ENCODE measurements around the gene OR2V1.
"Not testable (repeated sequence)": the region's sequence is repeated elsewhere in the genome, so short reads cannot be mapped to it uniquely, and the experiment has no call there.

Gene OR2V1

GRCh38 chr5:181130832-181131496, at the start of gene OR2V1:
OR2V1 (minus strand) TSS chr5:181131169; CDS start chr5:181125304, 5,865 bp downstream.
- H3K4me3 ChIP-seq (ENCODE audit: low read length): no peak within 1 kb of the TSS
- no peak within 1 kb of the TSS for H3K9ac ChIP-seq (ENCODE audit: low read length)
- H3K9me3 ChIP-seq (ENCODE audit: control insufficient read depth, low read length): no peaks in the 10 kb centered on the region
- H3K4me1 ChIP-seq (ENCODE audit: control insufficient read depth, insufficient read depth, low read length): no peaks in the 10 kb centered on the region
- peaks cover 15% of the 10 kb centered on the region for H3K27me3 ChIP-seq (ENCODE audit: control insufficient read depth, insufficient read depth, low read length)
- H3K36me3 ChIP-seq (ENCODE audit: control insufficient read depth, insufficient read depth, low read length): no peaks in the 10 kb centered on the region

- peaks cover 24% of the 10 kb centered on the region for H3K27me3 ChIP-seq (ENCODE audit: control insufficient read depth, insufficient read depth, low read length)
Observed at GRCh38 chr5:181177559-181177958, 46.6 kb upstream of the OR2V1 start.

GRCh38 chr5:181176254-181176952, 45.4 kb upstream of the OR2V1 start:
- H3K9ac ChIP-seq (ENCODE audit: low read length): no peak overlapping the region
- no peaks in the 10 kb centered on the region for H3K36me3 ChIP-seq (ENCODE audit: control insufficient read depth, insufficient read depth, low read length)
- peaks cover 34% of the 10 kb centered on the region for H3K27me3 ChIP-seq (ENCODE audit: control insufficient read depth, insufficient read depth, low read length)
- H3K4me3 ChIP-seq (ENCODE audit: low read length): no peak overlapping the region
- H3K9me3 ChIP-seq (ENCODE audit: control insufficient read depth, low read length): no peaks in the 10 kb centered on the region
- no peaks in the 10 kb centered on the region for H3K4me1 ChIP-seq (ENCODE audit: control insufficient read depth, insufficient read depth, low read length)

More at GRCh38 chr5:181177559-181177958, 46.6 kb upstream of the OR2V1 start:
- H3K4me3 ChIP-seq (ENCODE audit: low read length); H3K4me1 ChIP-seq (ENCODE audit: control insufficient read depth, insufficient read depth, low read length); H3K9me3 ChIP-seq (ENCODE audit: control insufficient read depth, low read length); H3K9ac ChIP-seq (ENCODE audit: low read length); H3K36me3 ChIP-seq (ENCODE audit: control insufficient read depth, insufficient read depth, low read length): not testable (repeated sequence)

- no peak overlapping the region for H3K9ac ChIP-seq (ENCODE audit: low read length)
- peaks cover 57% of the 10 kb centered on the region for H3K27me3 ChIP-seq (ENCODE audit: control insufficient read depth, insufficient read depth, low read length)
- H3K4me3 ChIP-seq (ENCODE audit: low read length): no peak overlapping the region
- H3K4me1 ChIP-seq (ENCODE audit: control insufficient read depth, insufficient read depth, low read length): peaks cover 7% of the 10 kb centered on the region
- no peaks in the 10 kb centered on the region for H3K9me3 ChIP-seq (ENCODE audit: control insufficient read depth, low read length)
- H3K36me3 ChIP-seq (ENCODE audit: control insufficient read depth, insufficient read depth, low read length): no peaks in the 10 kb centered on the region
Observed at GRCh38 chr5:181173420-181174342, 42.7 kb upstream of the OR2V1 start.

GRCh38 chr5:181173027-181173419, 42.1 kb upstream of the OR2V1 start:
- Histone ChIP-seq H3K9me3 (ENCODE audit: control insufficient read depth, low read length) (no peaks in the 10 kb centered on the region), H3K27me3 (ENCODE audit: control insufficient read depth, insufficient read depth, low read length) (peaks cover 63% of the 10 kb centered on the region), H3K4me3 (ENCODE audit: low read length) (no peak overlapping the region), H3K9ac (ENCODE audit: low read length) (no peak overlapping the region), H3K4me1 (ENCODE audit: control insufficient read depth, insufficient read depth, low read length) (peaks cover 7% of the 10 kb centered on the region), H3K36me3 (ENCODE audit: control insufficient read depth, insufficient read depth, low read length) (no peaks in the 10 kb centered on the region)

GRCh38 chr5:181171782-181172181, 40.8 kb upstream of the OR2V1 start:
- Histone ChIP-seq H3K4me3 (ENCODE audit: low read length) (no peak overlapping the region), H3K9me3 (ENCODE audit: control insufficient read depth, low read length) (no peaks in the 10 kb centered on the region), H3K4me1 (ENCODE audit: control insufficient read depth, insufficient read depth, low read length) (peaks cover 7% of the 10 kb centered on the region), H3K9ac (ENCODE audit: low read length) (no peak overlapping the region), H3K36me3 (ENCODE audit: control insufficient read depth, insufficient read depth, low read length) (no peaks in the 10 kb centered on the region), H3K27me3 (ENCODE audit: control insufficient read depth, insufficient read depth, low read length) (peaks cover 72% of the 10 kb centered on the region)

GRCh38 chr5:181170996-181171395, 40.0 kb upstream of the OR2V1 start:
- Histone ChIP-seq H3K36me3 (ENCODE audit: control insufficient read depth, insufficient read depth, low read length) (no peaks in the 10 kb centered on the region), H3K4me3 (ENCODE audit: low read length) (no peak overlapping the region), H3K4me1 (ENCODE audit: control insufficient read depth, insufficient read depth, low read length) (peaks cover 7% of the 10 kb centered on the region), H3K27me3 (ENCODE audit: control insufficient read depth, insufficient read depth, low read length) (peaks cover 75% of the 10 kb centered on the region), H3K9ac (ENCODE audit: low read length) (no peak overlapping the region), H3K9me3 (ENCODE audit: control insufficient read depth, low read length) (no peaks in the 10 kb centered on the region)

GRCh38 chr5:181170237-181170825, 39.4 kb upstream of the OR2V1 start:
- no peak overlapping the region for H3K4me3 ChIP-seq (ENCODE audit: low read length)
- H3K27me3 ChIP-seq (ENCODE audit: control insufficient read depth, insufficient read depth, low read length): peaks cover 75% of the 10 kb centered on the region
- H3K36me3 ChIP-seq (ENCODE audit: control insufficient read depth, insufficient read depth, low read length): no peaks in the 10 kb centered on the region
- H3K4me1 ChIP-seq (ENCODE audit: control insufficient read depth, insufficient read depth, low read length): peaks cover 7% of the 10 kb centered on the region
- no peaks in the 10 kb centered on the region for H3K9me3 ChIP-seq (ENCODE audit: control insufficient read depth, low read length)
- H3K9ac ChIP-seq (ENCODE audit: low read length): no peak overlapping the region

- not testable (repeated sequence) for H3K9me3 ChIP-seq (ENCODE audit: control insufficient read depth, low read length); H3K36me3 ChIP-seq (ENCODE audit: control insufficient read depth, insufficient read depth, low read length); H3K9ac ChIP-seq (ENCODE audit: low read length); H3K4me1 ChIP-seq (ENCODE audit: control insufficient read depth, insufficient read depth, low read length); H3K4me3 ChIP-seq (ENCODE audit: low read length)
- peaks cover 77% of the 10 kb centered on the region for H3K27me3 ChIP-seq (ENCODE audit: control insufficient read depth, insufficient read depth, low read length)
Observed at GRCh38 chr5:181169459-181170236, 38.7 kb upstream of the OR2V1 start.

GRCh38 chr5:181168595-181169118, 37.7 kb upstream of the OR2V1 start:
- Histone ChIP-seq H3K9ac (ENCODE audit: low read length) (no peak overlapping the region), H3K27me3 (ENCODE audit: control insufficient read depth, insufficient read depth, low read length) (peaks cover 76% of the 10 kb centered on the region)

More at GRCh38 chr5:181168595-181169118, 37.7 kb upstream of the OR2V1 start:
- Histone ChIP-seq H3K36me3 (ENCODE audit: control insufficient read depth, insufficient read depth, low read length) (no peaks in the 10 kb centered on the region), H3K9me3 (ENCODE audit: control insufficient read depth, low read length) (no peaks in the 10 kb centered on the region), H3K4me3 (ENCODE audit: low read length) (no peak overlapping the region), H3K4me1 (ENCODE audit: control insufficient read depth, insufficient read depth, low read length) (peaks cover 7% of the 10 kb centered on the region)

Data from mucosa of stomach (tissue), 1 donor.